ENCODE results near the gene BEX3.

DNA sequence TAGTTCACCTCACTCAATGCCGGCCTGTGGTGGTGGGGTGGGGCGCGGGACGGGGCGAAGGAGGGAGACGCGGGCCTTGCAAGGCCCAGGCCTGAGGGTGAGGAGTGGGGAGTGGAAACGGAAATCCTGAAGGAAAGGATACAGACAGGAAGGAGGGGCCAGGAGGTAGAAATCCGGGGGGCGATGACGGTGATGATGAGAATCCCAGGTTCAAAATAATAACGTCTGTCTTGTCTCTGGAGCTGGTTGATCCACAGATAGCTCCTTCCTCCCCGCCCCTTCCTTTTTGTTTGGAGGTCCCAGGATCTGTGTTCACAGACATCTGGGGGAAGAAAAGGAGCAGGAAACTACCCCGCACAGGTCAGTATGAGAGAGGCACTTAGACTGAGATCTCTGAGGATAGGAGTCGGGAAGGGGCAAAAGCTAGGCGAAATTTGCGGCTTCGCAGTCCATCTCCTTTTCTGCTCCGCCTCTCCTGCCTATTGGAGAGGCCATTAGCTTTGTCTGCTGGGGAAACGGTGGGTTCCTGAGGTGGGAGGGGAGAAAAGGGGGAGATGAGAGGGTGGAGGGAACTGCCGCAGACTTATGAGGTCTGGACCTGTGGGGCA is 45.6 kb upstream of the BEX3 start:
- TF ChIP-seq POLR2A (IDR thresholded peaks at IDR 0.05) (no peak), EP300 (IDR thresholded peaks at IDR 0.05) (no peak)
- TF ChIP-seq, protein P1, sequence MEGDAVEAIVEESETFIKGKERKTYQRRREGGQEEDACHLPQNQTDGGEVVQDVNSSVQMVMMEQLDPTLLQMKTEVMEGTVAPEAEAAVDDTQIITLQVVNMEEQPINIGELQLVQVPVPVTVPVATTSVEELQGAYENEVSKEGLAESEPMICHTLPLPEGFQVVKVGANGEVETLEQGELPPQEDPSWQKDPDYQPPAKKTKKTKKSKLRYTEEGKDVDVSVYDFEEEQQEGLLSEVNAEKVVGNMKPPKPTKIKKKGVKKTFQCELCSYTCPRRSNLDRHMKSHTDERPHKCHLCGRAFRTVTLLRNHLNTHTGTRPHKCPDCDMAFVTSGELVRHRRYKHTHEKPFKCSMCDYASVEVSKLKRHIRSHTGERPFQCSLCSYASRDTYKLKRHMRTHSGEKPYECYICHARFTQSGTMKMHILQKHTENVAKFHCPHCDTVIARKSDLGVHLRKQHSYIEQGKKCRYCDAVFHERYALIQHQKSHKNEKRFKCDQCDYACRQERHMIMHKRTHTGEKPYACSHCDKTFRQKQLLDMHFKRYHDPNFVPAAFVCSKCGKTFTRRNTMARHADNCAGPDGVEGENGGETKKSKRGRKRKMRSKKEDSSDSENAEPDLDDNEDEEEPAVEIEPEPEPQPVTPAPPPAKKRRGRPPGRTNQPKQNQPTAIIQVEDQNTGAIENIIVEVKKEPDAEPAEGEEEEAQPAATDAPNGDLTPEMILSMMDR (IDR thresholded peaks at IDR 0.05), result no peak
